ENCODE measurements around the gene VWA5B1.

The VWA5B1 gene

DNA sequence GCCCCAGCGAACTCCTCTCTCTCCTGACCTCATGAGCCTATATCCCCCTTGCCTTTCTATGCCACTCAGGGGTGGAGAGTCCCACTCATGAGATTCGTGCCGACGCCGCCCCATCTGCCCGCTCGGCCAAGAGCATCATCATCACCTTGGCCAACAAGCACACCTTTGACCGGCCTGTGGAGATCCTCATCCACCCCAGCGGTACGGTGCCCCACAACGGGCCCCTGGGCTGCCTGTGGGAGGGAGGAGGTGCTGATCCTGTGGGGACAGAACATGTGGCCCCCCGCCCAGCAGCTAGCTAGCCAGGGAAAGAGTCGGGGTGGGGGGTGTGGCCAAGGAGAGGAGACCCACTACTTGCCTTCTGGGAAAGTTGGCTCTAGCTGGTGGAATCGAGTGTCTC, 27.8 kb downstream of the VWA5B1 start:
- Histone ChIP-seq H3K4me3 (IDR thresholded peaks at IDR 0.05; ENCODE audit: insufficient read depth, low read depth, low read length) (no peak overlapping the region), H2AFZ (ENCODE audit: low read depth) (no peak overlapping the region), H4K20me1 (ENCODE audit: insufficient read depth) (no peaks in the 10 kb centered on the region), H3K9ac (no peak overlapping the region), H3K27me3 (ENCODE audit: insufficient read depth, low read depth) (peaks cover 37% of the 10 kb centered on the region), H3K36me3 (ENCODE audit: insufficient read depth) (no peaks in the 10 kb centered on the region), H3K4me1 (ENCODE audit: low read depth, poor library complexity, severe bottlenecking) (no peaks in the 10 kb centered on the region), H3K79me2 (ENCODE audit: insufficient read depth, low read depth) (no peaks in the 10 kb centered on the region), H3K4me2 (no peak overlapping the region), H3K27ac (no peak overlapping the region)
- no peak for TF ChIP-seq CTCF (conservative IDR thresholded peaks at IDR 0.05; ENCODE audit: low read depth, low read length)

DNA sequence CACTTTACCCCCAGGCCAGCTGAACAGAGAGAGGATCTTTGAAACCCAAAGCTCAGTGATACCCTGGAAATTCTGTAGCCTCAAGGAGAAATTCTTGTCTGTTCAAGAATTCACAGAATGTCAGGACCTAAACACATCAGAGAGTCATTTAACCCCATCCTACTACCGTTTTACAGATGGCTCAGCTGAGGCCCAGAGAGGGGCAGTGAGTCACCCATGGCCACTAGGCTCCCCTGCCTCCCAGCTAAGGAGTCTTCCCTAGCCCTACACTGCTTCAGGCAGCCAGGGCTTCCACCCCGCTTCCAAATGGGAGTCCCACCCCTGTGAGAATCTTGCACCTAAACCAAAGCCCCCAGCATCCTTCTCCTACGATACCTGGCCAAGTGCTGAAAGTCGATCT, 28.3 kb downstream of the VWA5B1 start:
- TF ChIP-seq CTCF (conservative IDR thresholded peaks at IDR 0.05; ENCODE audit: low read depth, low read length) = no peak
- Histone ChIP-seq H2AFZ (ENCODE audit: low read depth) (no peak overlapping the region), H3K27ac (no peak overlapping the region), H3K4me2 (no peak overlapping the region), H3K36me3 (ENCODE audit: insufficient read depth) (no peaks in the 10 kb centered on the region), H3K9ac (no peak overlapping the region), H3K79me2 (ENCODE audit: insufficient read depth, low read depth) (no peaks in the 10 kb centered on the region), H3K4me3 (IDR thresholded peaks at IDR 0.05; ENCODE audit: insufficient read depth, low read depth, low read length) (no peak overlapping the region), H4K20me1 (ENCODE audit: insufficient read depth) (no peaks in the 10 kb centered on the region), H3K4me1 (ENCODE audit: low read depth, poor library complexity, severe bottlenecking) (no peaks in the 10 kb centered on the region), H3K27me3 (ENCODE audit: insufficient read depth, low read depth) (peaks cover 34% of the 10 kb centered on the region)

- peaks cover 38% of the 10 kb centered on the region for H3K27me3 ChIP-seq (ENCODE audit: insufficient read depth, low read depth)
- TF ChIP-seq CTCF (conservative IDR thresholded peaks at IDR 0.05; ENCODE audit: low read depth, low read length) = no peak
Measured at GRCh38 chr1:20319456-20320220, 29.0 kb downstream of the VWA5B1 start.

DNA sequence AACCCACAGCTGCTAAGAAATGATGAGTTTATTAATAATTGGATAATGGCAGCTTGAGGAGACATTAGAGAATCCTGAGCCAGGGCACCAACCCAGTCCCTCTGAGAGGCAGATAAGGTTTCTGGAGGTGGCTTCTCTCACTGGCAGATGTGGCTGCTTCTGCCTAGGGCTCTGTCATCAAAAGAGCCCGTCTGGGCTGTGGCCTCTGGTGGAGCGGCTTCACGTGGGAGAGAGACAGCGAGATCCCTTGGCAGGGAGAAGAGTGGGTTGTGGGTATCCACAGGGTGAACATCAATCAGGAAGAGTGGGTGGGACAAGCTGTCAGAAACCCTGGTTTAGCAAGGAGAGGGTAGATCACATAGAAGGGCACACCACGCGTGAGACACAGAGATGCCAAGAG, 30.0 kb downstream of the VWA5B1 start:
- H3K9ac ChIP-seq = no peak overlapping the region
- H3K79me2 ChIP-seq (ENCODE audit: insufficient read depth, low read depth) = no peaks in the 10 kb centered on the region
- no peak overlapping the region for H3K4me3 ChIP-seq (IDR thresholded peaks at IDR 0.05; ENCODE audit: insufficient read depth, low read depth, low read length)
- H3K4me2 ChIP-seq = no peak overlapping the region
- no peaks in the 10 kb centered on the region for H4K20me1 ChIP-seq (ENCODE audit: insufficient read depth)
- no peak for TF ChIP-seq CTCF (conservative IDR thresholded peaks at IDR 0.05; ENCODE audit: low read depth, low read length)
- no peak overlapping the region for H3K27ac ChIP-seq
- H3K4me1 ChIP-seq (ENCODE audit: low read depth, poor library complexity, severe bottlenecking) = no peaks in the 10 kb centered on the region
- no peaks in the 10 kb centered on the region for H3K36me3 ChIP-seq (ENCODE audit: insufficient read depth)
- H3K27me3 ChIP-seq (ENCODE audit: insufficient read depth, low read depth) = peaks cover 38% of the 10 kb centered on the region
- no peak overlapping the region for H2AFZ ChIP-seq (ENCODE audit: low read depth)

More at GRCh38 chr1:20319456-20320220, 29.0 kb downstream of the VWA5B1 start:
- no peaks in the 10 kb centered on the region for H4K20me1 ChIP-seq (ENCODE audit: insufficient read depth)
- H2AFZ ChIP-seq (ENCODE audit: low read depth) = no peak overlapping the region
- H3K79me2 ChIP-seq (ENCODE audit: insufficient read depth, low read depth) = no peaks in the 10 kb centered on the region
- no peak overlapping the region for H3K9ac ChIP-seq
- no peak overlapping the region for H3K4me3 ChIP-seq (IDR thresholded peaks at IDR 0.05; ENCODE audit: insufficient read depth, low read depth, low read length)
- no peaks in the 10 kb centered on the region for H3K4me1 ChIP-seq (ENCODE audit: low read depth, poor library complexity, severe bottlenecking)
- H3K36me3 ChIP-seq (ENCODE audit: insufficient read depth) = no peaks in the 10 kb centered on the region
- H3K27ac ChIP-seq = no peak overlapping the region
- no peak overlapping the region for H3K4me2 ChIP-seq

All from KMS-11 (cell line).